Measurements from ENCODE around the gene CFTR.

GRCh38 chr7:117675497-117676435, 195.9 kb downstream of the CFTR start:
- TF ChIP-seq CTCF (IDR thresholded peaks at IDR 0.05) (no peak), EZH2phosphoT487 (IDR thresholded peaks at IDR 0.05) (no peak), EZH2 (IDR thresholded peaks at IDR 0.05) (no peak)

Measured in neural progenitor cell (in vitro differentiated cells).